ENCODE results near the gene CCL11. TPM values are rescaled to one million over a fixed set of nuclear protein-coding genes. Genes with fewer than 3 reads are reported as not detected.

CCL11 gene
- total RNA-seq, 1 experiment from 2014 or later, result not detected

- no peaks in the 10 kb centered on the region for H3K9me3 ChIP-seq (ENCODE audit: control insufficient read depth, insufficient read depth, low read depth, low read length)
- DNase-seq (ENCODE audit: low read depth, low spot score), result no peak
- no peaks in the 10 kb centered on the region for H3K36me3 ChIP-seq (ENCODE audit: control insufficient read depth, insufficient read depth, low read length)
- BruUV-seq (replicated peaks), result no TSS peak
- in situ Hi-C loops (cut with HindIII; ENCODE audit: low pct_unique_long_range_greater_than_20kb, low sequenced_read_pairs), result no loop called here
- H3K4me1 ChIP-seq (ENCODE audit: control insufficient read depth, insufficient read depth, low read length), result peaks cover 27% of the 10 kb centered on the region
- CTCF ChIA-PET, result no interaction called here
- H3K27ac ChIP-seq (ENCODE audit: low read length), result peak overlapping the region; percentile 68
- POLR2A ChIA-PET, result no interaction called here
- intact Hi-C loops (cut with micrococcal nuclease; ENCODE audit: unreplicated experiment), result no loop called here
- no peaks in the 10 kb centered on the region for H3K27me3 ChIP-seq (ENCODE audit: control insufficient read depth, insufficient read depth, low read length)
- peak in 1 of 2 experiments; percentile 52; a peak in 1 of 4 replicates for TF ChIP-seq REST (IDR thresholded peaks at IDR 0.05; ENCODE audit: insufficient read depth in 1 of 2, low read depth in 2 of 2, low read length in 1 of 2)
- TF ChIP-seq POLR2AphosphoS5 (IDR thresholded peaks at IDR 0.05; ENCODE audit: low read depth, low read length), result no peak
- ATAC-seq, result no peak
- no peak overlapping the region for H3K4me3 ChIP-seq (ENCODE audit: low read depth in 2 of 2, low read length in 2 of 2)
These were observed 41.9 kb upstream of the CCL11 start for GRCh38 chr17:34243364-34244320.

GRCh38 chr17:34245351-34245905, 40.1 kb upstream of the CCL11 start:
- POLR2A ChIA-PET, result no interaction called here
- peaks cover 36% of the 10 kb centered on the region for H3K4me1 ChIP-seq (ENCODE audit: control insufficient read depth, insufficient read depth, low read length)

More at GRCh38 chr17:34245351-34245905, 40.1 kb upstream of the CCL11 start:
- BruUV-seq (replicated peaks), result no TSS peak
- intact Hi-C loops (cut with micrococcal nuclease; ENCODE audit: unreplicated experiment), result no loop called here
- CTCF ChIA-PET, result no interaction called here
- ATAC-seq (no peak), DNase-seq (ENCODE audit: low read depth, low spot score) (no peak)
- Histone ChIP-seq H3K36me3 (ENCODE audit: control insufficient read depth, insufficient read depth, low read length) (no peaks in the 10 kb centered on the region), H3K27ac (ENCODE audit: low read length) (peak overlapping the region; percentile 98), H3K9me3 (ENCODE audit: control insufficient read depth, insufficient read depth, low read depth, low read length) (no peaks in the 10 kb centered on the region), H3K4me3 (ENCODE audit: low read depth in 2 of 2, low read length in 2 of 2) (no peak overlapping the region), H3K27me3 (ENCODE audit: control insufficient read depth, insufficient read depth, low read length) (no peaks in the 10 kb centered on the region)
- TF ChIP-seq REST (IDR thresholded peaks at IDR 0.05; ENCODE audit: insufficient read depth in 1 of 2, low read depth in 2 of 2, low read length in 1 of 2), result no peak
- TF ChIP-seq SIN3A (IDR thresholded peaks at IDR 0.05; ENCODE audit: borderline replicate concordance, insufficient read depth, low read depth, low read length), result no peak
- no peak for TF ChIP-seq TCF7L2 (IDR thresholded peaks at IDR 0.05; ENCODE audit: low read depth, low read length)
- no peak for TF ChIP-seq CTCF (IDR thresholded peaks at IDR 0.05)
- TF ChIP-seq POLR2AphosphoS5 (IDR thresholded peaks at IDR 0.05; ENCODE audit: low read depth, low read length), result no peak
- in situ Hi-C loops (cut with HindIII; ENCODE audit: low pct_unique_long_range_greater_than_20kb, low sequenced_read_pairs), result no loop called here

All from Panc1 (cell line).